Calu3 (cell line): ENCODE results near the gene GLYR1. TPM values are rescaled to one million over a fixed set of nuclear protein-coding genes. Genes with fewer than 3 reads are reported as not detected.

Experiments
- BruUV-seq: library from RNA; stranded (reverse); fragments of 400-500 nt; replicated peaks from 2 replicates; lab custom pipeline; 2021; lab: Mats Ljungman, UMichigan
- CTCF ChIA-PET: fragments of 300-600 bp; sonication (Branson Sonifier 250); formaldehyde crosslinking; loops from one replicate; lab custom pipeline; 2022; ENCODE audit warnings: antibody characterized with exemption; lab: Charles Lee
- DNase-seq: peaks from one replicate; pipeline ENCODE4 v3.0.0; 2022
- H3K27ac Mint-ChIP-seq: one replicate; pipeline ENCODE4 v1.8.0; 2022; ENCODE audit warnings: mixed read lengths; ENCODE audit not compliant: unreplicated experiment
- H3K27me3 Mint-ChIP-seq: one replicate; pipeline ENCODE4 v1.8.0; 2022; ENCODE audit warnings: mixed read lengths; ENCODE audit not compliant: unreplicated experiment
- H3K36me3 Mint-ChIP-seq: one replicate; pipeline ENCODE4 v1.8.0; 2022; ENCODE audit warnings: mild to moderate bottlenecking, moderate library complexity, mixed read lengths; ENCODE audit not compliant: insufficient read depth, unreplicated experiment
- H3K4me1 Mint-ChIP-seq: one replicate; pipeline ENCODE4 v1.8.0; 2022; ENCODE audit warnings: mild to moderate bottlenecking, low read depth, mixed read lengths; ENCODE audit not compliant: unreplicated experiment
- H3K4me3 Mint-ChIP-seq: one replicate; pipeline ENCODE4 v1.8.0; 2022; ENCODE audit warnings: mild to moderate bottlenecking, low read depth, moderate library complexity, mixed read lengths; ENCODE audit not compliant: unreplicated experiment
- H3K9me3 Mint-ChIP-seq: one replicate; pipeline ENCODE4 v1.8.0; 2022; ENCODE audit warnings: low read depth, mixed read lengths; ENCODE audit not compliant: unreplicated experiment
- intact Hi-C: fragments of 100-400 bp; cut with micrococcal nuclease; formaldehyde crosslinking; loops from one replicate; pipeline ENCODE4 v1.10.0; 2022; ENCODE audit not compliant: unreplicated experiment
- total RNA-seq: library from RNA; stranded (reverse); gene quantifications from 2 replicates; pipeline ENCODE4 v1.2.3, GENCODE V29; 2022
- TF ChIP-seq, protein P1 (sequence below): fragments of 200-600 bp; IDR thresholded peaks from one replicate; pipeline ENCODE4 v1.8.0; 2022; ENCODE audit warnings: antibody characterized with exemption; ENCODE audit not compliant: unreplicated experiment

Gene GLYR1
- total RNA-seq, 1 experiment from 2014 or later = 158 TPM

- Mint-ChIP-seq H3K4me1 (no peaks in the 10 kb centered on the region), H3K9me3 (no peaks in the 10 kb centered on the region), H3K27me3 (no peaks in the 10 kb centered on the region), H3K4me3 (no peak overlapping the region), H3K27ac (no peak overlapping the region), H3K36me3 (peaks cover 45% of the 10 kb centered on the region)
- no TSS peak for BruUV-seq
- CTCF ChIA-PET = no interaction called here
- DNase-seq = no peak
- intact Hi-C loops = no loop called here
- TF ChIP-seq, protein P1, sequence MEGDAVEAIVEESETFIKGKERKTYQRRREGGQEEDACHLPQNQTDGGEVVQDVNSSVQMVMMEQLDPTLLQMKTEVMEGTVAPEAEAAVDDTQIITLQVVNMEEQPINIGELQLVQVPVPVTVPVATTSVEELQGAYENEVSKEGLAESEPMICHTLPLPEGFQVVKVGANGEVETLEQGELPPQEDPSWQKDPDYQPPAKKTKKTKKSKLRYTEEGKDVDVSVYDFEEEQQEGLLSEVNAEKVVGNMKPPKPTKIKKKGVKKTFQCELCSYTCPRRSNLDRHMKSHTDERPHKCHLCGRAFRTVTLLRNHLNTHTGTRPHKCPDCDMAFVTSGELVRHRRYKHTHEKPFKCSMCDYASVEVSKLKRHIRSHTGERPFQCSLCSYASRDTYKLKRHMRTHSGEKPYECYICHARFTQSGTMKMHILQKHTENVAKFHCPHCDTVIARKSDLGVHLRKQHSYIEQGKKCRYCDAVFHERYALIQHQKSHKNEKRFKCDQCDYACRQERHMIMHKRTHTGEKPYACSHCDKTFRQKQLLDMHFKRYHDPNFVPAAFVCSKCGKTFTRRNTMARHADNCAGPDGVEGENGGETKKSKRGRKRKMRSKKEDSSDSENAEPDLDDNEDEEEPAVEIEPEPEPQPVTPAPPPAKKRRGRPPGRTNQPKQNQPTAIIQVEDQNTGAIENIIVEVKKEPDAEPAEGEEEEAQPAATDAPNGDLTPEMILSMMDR = no peak
Measured at GRCh38 chr16:4830408-4830807, 16.7 kb downstream of the GLYR1 start.

DNA sequence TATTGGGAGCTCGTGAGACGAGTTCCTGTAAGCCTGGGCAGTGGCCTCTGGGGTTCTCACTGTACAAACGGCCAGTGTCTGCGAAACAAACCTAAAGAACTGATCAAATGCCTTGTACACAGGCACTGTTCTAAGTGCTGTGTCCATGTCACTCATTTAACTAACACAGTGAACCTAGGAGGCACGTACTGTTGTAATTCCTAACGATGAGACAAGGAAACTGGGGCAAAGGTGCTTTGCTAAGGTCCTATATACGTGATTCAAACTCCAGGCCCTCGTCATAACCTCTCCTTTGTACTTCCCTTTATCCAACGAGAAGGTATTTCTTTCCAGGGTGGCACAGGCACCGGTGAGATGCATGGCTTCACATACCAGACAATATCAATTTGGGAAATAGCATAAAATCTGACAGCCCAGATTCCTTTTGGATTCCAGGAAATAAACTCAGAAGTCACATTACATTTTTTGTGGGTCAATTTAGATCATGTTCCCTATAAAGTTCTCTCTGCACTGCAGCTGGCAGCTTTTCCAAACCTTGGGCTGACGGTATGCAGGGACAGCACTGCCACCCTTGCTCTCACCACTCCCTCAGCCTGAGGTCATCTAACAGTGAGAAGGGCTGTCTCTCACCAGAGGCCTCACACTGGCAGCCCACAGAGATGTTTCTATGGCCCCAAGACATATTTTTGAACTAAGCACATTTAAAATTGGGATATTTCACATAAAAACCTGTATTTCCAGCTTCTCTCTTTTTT lies 18.3 kb downstream of the GLYR1 start:
- no peak overlapping the region for H3K4me3 Mint-ChIP-seq
- no peaks in the 10 kb centered on the region for H3K9me3 Mint-ChIP-seq
- no peaks in the 10 kb centered on the region for H3K27me3 Mint-ChIP-seq
- no peak overlapping the region for H3K27ac Mint-ChIP-seq
- TF ChIP-seq, protein P1 = no peak
- CTCF ChIA-PET = interaction anchor here (0.5 to 0.7 kb wide), 3 partner anchors 112 to 379 kb away, joined by 3 to 4 read pairs (median 3); no protein-coding TSS in a partner anchor
- no peaks in the 10 kb centered on the region for H3K4me1 Mint-ChIP-seq
- no TSS peak for BruUV-seq
- no peak for DNase-seq
- H3K36me3 Mint-ChIP-seq = peaks cover 55% of the 10 kb centered on the region
- intact Hi-C loops = no loop called here

- TF ChIP-seq, protein P1 = no peak
- no peak overlapping the region for H3K4me3 Mint-ChIP-seq
- no peaks in the 10 kb centered on the region for H3K9me3 Mint-ChIP-seq
- DNase-seq = no peak
- peaks cover 66% of the 10 kb centered on the region for H3K36me3 Mint-ChIP-seq
- intact Hi-C loops = no loop called here
- H3K27ac Mint-ChIP-seq = no peak overlapping the region
- BruUV-seq = no TSS peak
- CTCF ChIA-PET = interaction anchor here (0.5 kb wide), 1 partner anchor 16 kb away, joined by 4 read pairs; no protein-coding TSS in a partner anchor
- H3K27me3 Mint-ChIP-seq = no peaks in the 10 kb centered on the region
- H3K4me1 Mint-ChIP-seq = no peaks in the 10 kb centered on the region
Measured at GRCh38 chr16:4826980-4827379, 20.1 kb downstream of the GLYR1 start.

GRCh38 chr16:4826526-4826925 lies 20.6 kb downstream of the GLYR1 start:
- no peak overlapping the region for H3K4me3 Mint-ChIP-seq
- no peaks in the 10 kb centered on the region for H3K9me3 Mint-ChIP-seq
- peaks cover 69% of the 10 kb centered on the region for H3K36me3 Mint-ChIP-seq
- intact Hi-C loops = no loop called here
- no peaks in the 10 kb centered on the region for H3K4me1 Mint-ChIP-seq
- DNase-seq = no peak
- BruUV-seq = no TSS peak
- TF ChIP-seq, protein P1 = no peak
- CTCF ChIA-PET = no interaction called here
- no peaks in the 10 kb centered on the region for H3K27me3 Mint-ChIP-seq
- no peak overlapping the region for H3K27ac Mint-ChIP-seq
